HUES48 (cell line): Measurements from ENCODE around the gene DTX2.
"Not testable (repeated sequence)": the region's sequence is repeated elsewhere in the genome, so short reads cannot be mapped to it uniquely, and the experiment has no call there.

ENCODE experiments used
- H3K27ac ChIP-seq: one replicate; pipeline ENCODE4 v1.7.0; 2013; ENCODE audit warnings: low read depth, low read length, inconsistent platforms
- H3K27me3 ChIP-seq: 2 replicates; pipeline ENCODE4 v1.6.1; 2013; ENCODE audit warnings: mild to moderate bottlenecking, low read length; ENCODE audit not compliant: control insufficient read depth, insufficient read depth
- H3K36me3 ChIP-seq: 2 replicates; pipeline ENCODE4 v1.6.1; 2013; ENCODE audit warnings: low read length; ENCODE audit not compliant: control insufficient read depth, insufficient read depth
- H3K4me1 ChIP-seq: 2 replicates; pipeline ENCODE4 v1.6.1; 2013; ENCODE audit warnings: mild to moderate bottlenecking, low read length; ENCODE audit not compliant: control insufficient read depth, insufficient read depth
- H3K4me3 ChIP-seq: 2 replicates; pipeline ENCODE4 v1.5.1; 2013; ENCODE audit warnings: mild to moderate bottlenecking, low read depth, low read length
- H3K9ac ChIP-seq: 2 replicates; pipeline ENCODE4 v1.6.1; 2013; ENCODE audit warnings: mild to moderate bottlenecking, low read depth, low read length, moderate library complexity
- H3K9me3 ChIP-seq: 2 replicates; pipeline ENCODE4 v1.6.1; 2013; ENCODE audit warnings: low read length; ENCODE audit not compliant: control insufficient read depth, insufficient read depth

The DTX2 gene

DNA sequence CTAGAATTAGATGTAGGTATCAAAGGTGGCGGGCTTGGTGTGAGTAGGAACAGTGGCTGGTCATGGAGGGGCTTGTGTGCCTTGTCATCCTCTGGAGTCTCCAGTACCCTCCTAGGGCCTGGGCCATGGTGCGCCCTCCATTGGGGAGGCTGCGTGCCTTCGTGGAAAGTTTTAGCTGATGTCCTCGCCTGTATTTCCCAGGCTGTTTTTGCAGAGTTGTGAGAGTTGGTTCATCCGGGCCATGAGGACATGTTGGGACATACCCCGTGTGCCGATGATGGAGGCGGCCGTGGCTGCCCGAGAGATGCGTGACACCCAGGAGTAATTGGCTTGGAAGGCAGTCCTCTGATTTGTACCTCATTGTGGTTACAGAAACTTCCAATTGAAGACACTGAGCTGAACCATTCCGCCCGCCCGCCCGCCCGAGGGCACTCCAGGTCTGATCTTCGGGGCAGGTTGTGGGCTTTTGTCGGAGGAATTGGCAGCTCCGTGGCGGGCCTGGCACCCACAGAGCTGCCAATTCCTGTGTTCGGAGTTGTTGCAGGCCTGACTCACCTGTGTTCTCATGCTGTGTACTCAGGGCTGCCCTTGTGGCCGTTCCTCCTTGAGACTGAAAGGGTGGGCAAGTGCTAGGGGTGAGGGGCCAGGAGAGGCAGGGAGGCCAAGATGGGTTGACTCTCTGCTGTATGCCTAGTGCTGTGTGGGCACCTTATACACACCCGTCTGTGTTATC, 15.4 kb downstream of the DTX2 start:
- H3K4me3 ChIP-seq, H3K36me3 ChIP-seq, H3K4me1 ChIP-seq, H3K9me3 ChIP-seq, H3K27ac ChIP-seq, H3K9ac ChIP-seq, H3K27me3 ChIP-seq: not testable (repeated sequence)

DNA sequence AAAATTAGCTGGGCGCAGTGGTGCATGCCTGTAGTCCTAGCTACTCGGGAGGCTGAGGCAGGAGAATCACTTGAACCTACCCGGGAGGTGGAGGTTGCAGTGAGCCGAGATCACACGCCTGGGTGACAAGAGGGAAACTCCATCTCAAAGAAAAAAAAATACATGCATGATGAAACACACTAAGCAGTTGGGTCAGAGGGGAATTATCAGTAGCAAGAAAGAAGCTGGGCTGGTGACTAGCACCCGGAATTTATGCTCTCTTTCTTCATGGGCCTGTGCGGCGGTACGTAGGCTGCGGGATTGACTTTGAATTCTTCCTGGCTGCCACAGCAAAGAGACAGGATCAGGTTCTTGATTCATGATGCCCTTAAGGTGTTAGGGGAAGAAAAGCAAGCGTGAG, 18.1 kb downstream of the DTX2 start:
- peaks cover 11% of the 10 kb centered on the region for H3K36me3 ChIP-seq
- H3K27me3 ChIP-seq, H3K27ac ChIP-seq, H3K9me3 ChIP-seq, H3K4me1 ChIP-seq, H3K9ac ChIP-seq, H3K4me3 ChIP-seq: not testable (repeated sequence)

- H3K4me3 ChIP-seq = not testable (repeated sequence)
These were observed 19.1 kb downstream of the DTX2 start for GRCh38 chr7:76480403-76481253.

DNA sequence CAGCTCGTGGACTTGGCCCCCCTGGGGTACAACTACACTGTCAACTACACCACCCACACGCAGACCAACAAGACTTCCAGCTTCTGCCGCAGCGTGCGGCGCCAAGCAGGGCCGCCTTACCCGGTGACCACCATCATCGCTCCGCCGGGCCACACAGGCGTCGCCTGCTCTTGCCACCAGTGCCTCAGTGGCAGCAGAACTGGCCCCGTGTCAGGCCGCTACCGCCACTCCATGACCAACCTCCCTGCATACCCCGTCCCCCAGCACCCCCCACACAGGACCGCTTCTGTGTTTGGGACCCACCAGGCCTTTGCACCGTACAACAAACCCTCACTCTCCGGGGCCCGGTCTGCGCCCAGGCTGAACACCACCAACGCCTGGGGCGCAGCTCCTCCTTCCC, 21.2 kb downstream of the DTX2 start:
- H3K27ac ChIP-seq, H3K4me1 ChIP-seq, H3K27me3 ChIP-seq, H3K9ac ChIP-seq, H3K9me3 ChIP-seq, H3K4me3 ChIP-seq: not testable (repeated sequence)
- H3K36me3 ChIP-seq = peaks cover 11% of the 10 kb centered on the region

More at GRCh38 chr7:76480403-76481253, 19.1 kb downstream of the DTX2 start:
- H3K9ac ChIP-seq, H3K27ac ChIP-seq, H3K4me1 ChIP-seq, H3K27me3 ChIP-seq, H3K9me3 ChIP-seq: not testable (repeated sequence)
- peaks cover 11% of the 10 kb centered on the region for H3K36me3 ChIP-seq

- not testable (repeated sequence) for H3K27me3 ChIP-seq, H3K9me3 ChIP-seq, H3K4me1 ChIP-seq, H3K4me3 ChIP-seq, H3K9ac ChIP-seq, H3K27ac ChIP-seq
- H3K36me3 ChIP-seq = peaks cover 11% of the 10 kb centered on the region
These were observed 21.6 kb downstream of the DTX2 start for GRCh38 chr7:76483081-76483480.

GRCh38 chr7:76484456-76484855, 22.9 kb downstream of the DTX2 start:
- H3K4me1 ChIP-seq, H3K27ac ChIP-seq, H3K9me3 ChIP-seq, H3K4me3 ChIP-seq, H3K27me3 ChIP-seq, H3K9ac ChIP-seq: not testable (repeated sequence)
- H3K36me3 ChIP-seq = peaks cover 11% of the 10 kb centered on the region

DNA sequence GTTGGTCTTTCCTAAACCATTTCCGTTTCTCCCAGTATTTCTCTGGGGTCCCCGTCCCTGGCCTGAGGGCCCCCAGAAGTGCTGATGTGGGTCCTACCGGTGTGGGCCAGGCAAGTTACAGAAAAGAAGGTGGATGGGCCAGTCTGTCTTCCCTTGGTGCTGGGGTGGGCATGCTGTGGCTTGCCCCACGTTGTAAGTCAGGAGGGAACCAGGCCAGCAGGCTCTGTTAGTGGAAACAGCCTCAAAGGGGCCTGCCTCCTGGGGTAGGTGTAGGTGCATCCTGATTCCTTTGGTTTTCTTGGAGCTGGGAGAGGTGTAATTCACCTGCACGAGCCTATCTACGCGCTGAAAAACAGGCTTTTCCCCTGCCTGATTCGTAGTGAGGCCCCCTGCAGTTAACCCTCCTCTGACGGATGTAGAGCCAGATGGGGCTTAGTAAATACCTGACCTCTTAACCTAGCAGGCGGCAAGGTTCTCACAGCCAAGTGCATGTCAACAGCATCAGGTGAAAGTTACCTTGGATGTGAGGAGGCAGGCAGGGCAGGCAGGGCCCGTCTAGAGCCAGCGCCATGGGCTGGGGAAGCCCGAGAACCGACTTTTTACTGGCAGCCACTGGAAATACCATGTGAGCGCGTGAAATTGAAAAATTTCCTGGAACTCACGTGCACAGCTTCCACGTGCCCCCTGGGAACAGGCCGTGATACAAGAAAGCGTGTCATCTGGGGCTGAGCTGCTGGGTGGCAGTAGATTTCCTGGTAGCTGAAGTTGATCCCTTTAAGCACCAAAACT, 24.5 kb downstream of the DTX2 start:
- H3K4me3 ChIP-seq, H3K4me1 ChIP-seq, H3K27me3 ChIP-seq, H3K9me3 ChIP-seq, H3K9ac ChIP-seq, H3K27ac ChIP-seq: not testable (repeated sequence)
- peaks cover 11% of the 10 kb centered on the region for H3K36me3 ChIP-seq

DNA sequence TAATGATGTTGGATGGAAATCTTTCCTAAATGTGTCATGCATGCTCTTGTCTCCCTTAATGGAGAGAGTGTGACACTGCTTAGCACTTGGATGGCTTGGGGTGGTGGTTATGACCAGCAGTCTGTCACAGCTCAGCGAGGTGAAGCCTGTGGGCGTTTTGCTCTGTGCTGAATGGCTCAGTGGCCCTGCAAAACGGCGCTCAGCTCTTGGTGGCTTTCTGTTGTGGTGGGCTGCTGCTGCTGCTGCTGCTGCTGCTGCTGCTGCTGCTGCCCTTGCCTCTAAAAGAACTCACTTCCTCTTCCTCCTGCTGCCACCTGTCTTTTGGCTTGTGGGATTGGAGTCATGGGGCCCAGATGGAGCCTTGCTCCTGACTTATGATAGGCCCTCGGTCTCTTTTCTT, 25.1 kb downstream of the DTX2 start:
- H3K4me1 ChIP-seq, H3K4me3 ChIP-seq, H3K9me3 ChIP-seq, H3K27ac ChIP-seq, H3K27me3 ChIP-seq, H3K9ac ChIP-seq: not testable (repeated sequence)
- H3K36me3 ChIP-seq = peaks cover 11% of the 10 kb centered on the region

- not testable (repeated sequence) for H3K36me3 ChIP-seq, H3K4me1 ChIP-seq, H3K27ac ChIP-seq, H3K27me3 ChIP-seq, H3K9ac ChIP-seq, H3K4me3 ChIP-seq, H3K9me3 ChIP-seq
These were observed 26.5 kb downstream of the DTX2 start for GRCh38 chr7:76487969-76488368.

DNA sequence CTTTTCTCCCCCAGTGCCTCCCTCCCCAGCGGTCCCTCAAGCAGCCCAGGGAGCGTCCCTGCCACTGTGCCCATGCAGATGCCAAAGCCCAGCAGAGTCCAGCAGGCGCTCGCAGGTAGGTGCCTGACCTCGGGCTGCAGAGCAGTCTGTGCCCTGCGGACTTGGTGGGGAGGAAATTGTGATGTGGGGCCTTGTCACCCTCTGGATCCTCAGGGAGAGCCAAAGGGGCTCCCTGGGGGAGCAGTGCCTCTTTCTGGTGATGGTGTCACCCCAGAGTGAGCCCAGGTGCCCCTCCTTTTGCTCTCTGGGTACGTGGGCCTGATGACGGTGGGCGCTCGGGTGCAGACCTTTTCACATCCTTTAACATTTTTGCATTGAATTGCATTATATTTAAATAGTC, 30.6 kb downstream of the DTX2 start:
- not testable (repeated sequence) for H3K9ac ChIP-seq, H3K4me3 ChIP-seq, H3K27ac ChIP-seq, H3K9me3 ChIP-seq, H3K4me1 ChIP-seq, H3K27me3 ChIP-seq, H3K36me3 ChIP-seq

GRCh38 chr7:76495717-76496116, 34.2 kb downstream of the DTX2 start:
- H3K4me1 ChIP-seq, H3K9me3 ChIP-seq: not testable (repeated sequence)

More at GRCh38 chr7:76495717-76496116, 34.2 kb downstream of the DTX2 start:
- H3K9ac ChIP-seq, H3K36me3 ChIP-seq, H3K27ac ChIP-seq, H3K27me3 ChIP-seq, H3K4me3 ChIP-seq: not testable (repeated sequence)
